Mesenchymal stem cell (in vitro differentiated cells and primary cell): Measurements from ENCODE around the gene UGP2. TPM values are rescaled to one million over a fixed set of nuclear protein-coding genes. Genes with fewer than 3 reads are reported as not detected.
A peak's percentile ranks its signal among the peaks of the same experiment; 100 is the strongest.

Experiments used
- DNase-seq: peaks from one replicate; pipeline ENCODE4 v3.0.0-alpha.2; 2013
- H2AFZ ChIP-seq: one replicate; pipeline ENCODE4 v1.6.1; 2013; ENCODE audit warnings: low read depth, mild to moderate bottlenecking, control low read depth, inconsistent platforms, low read length, moderate library complexity
- H2AK5ac ChIP-seq: 2 replicates; pipeline ENCODE4 v1.6.1; 2013; ENCODE audit warnings: low read length, moderate library complexity, mild to moderate bottlenecking, inconsistent platforms; ENCODE audit not compliant: severe bottlenecking
- H2BK120ac ChIP-seq: one replicate; pipeline ENCODE4 v1.6.1; 2013; ENCODE audit warnings: low read depth, mild to moderate bottlenecking, inconsistent platforms, low read length, moderate library complexity
- H2BK12ac ChIP-seq, 2 experiments: one replicate each; pipeline ENCODE4 v1.6.1; 2013; ENCODE audit warnings: inconsistent platforms in 2 of 2, low read length in 2 of 2, mild to moderate bottlenecking in 2 of 2, moderate library complexity in 2 of 2, control low read depth in 1 of 2
- H2BK15ac ChIP-seq: one replicate; pipeline ENCODE4 v1.6.1; 2013; ENCODE audit warnings: mild to moderate bottlenecking, low read depth, inconsistent platforms; ENCODE audit not compliant: poor library complexity, severe bottlenecking
- H2BK5ac ChIP-seq: 2 replicates; pipeline ENCODE4 v1.6.1; 2013; ENCODE audit warnings: low read depth, mild to moderate bottlenecking, low read length, control low read depth, inconsistent platforms; ENCODE audit not compliant: poor library complexity, severe bottlenecking
- H3K14ac ChIP-seq, 2 experiments: one replicate each; pipeline ENCODE4 v1.6.1; 2013; ENCODE audit warnings: inconsistent platforms in 2 of 2, low read length in 2 of 2, control low read depth in 1 of 2, mild to moderate bottlenecking in 1 of 2, moderate library complexity in 1 of 2
- H3K18ac ChIP-seq, 2 experiments: one replicate each; pipeline ENCODE4 v1.6.1; 2013; ENCODE audit warnings: inconsistent platforms in 2 of 2, low read length in 2 of 2, control low read depth in 1 of 2, low read depth in 1 of 2, mild to moderate bottlenecking in 1 of 2
- H3K23ac ChIP-seq, 2 experiments: one replicate each; pipeline ENCODE4 v1.6.1; 2013; ENCODE audit warnings: inconsistent platforms in 2 of 2, low read length in 2 of 2, mild to moderate bottlenecking in 2 of 2, moderate library complexity in 2 of 2, control low read depth in 1 of 2
- H3K27ac ChIP-seq: 2 replicates; pipeline ENCODE4 v1.5.1; 2013; ENCODE audit warnings: mild to moderate bottlenecking, moderate library complexity, low read length, control low read depth, inconsistent platforms; ENCODE audit not compliant: poor library complexity, severe bottlenecking
- H3K27me3 ChIP-seq, 2 experiments: 2 replicates each; pipeline versions ENCODE4 v1.6.1 to v1.7.0; 2013; ENCODE audit warnings: low read length in 2 of 2, mild to moderate bottlenecking in 2 of 2, moderate library complexity in 2 of 2, control low read depth in 1 of 2, inconsistent platforms in 1 of 2; ENCODE audit not compliant: control insufficient read depth in 1 of 2, insufficient read depth in 1 of 2
- H3K36me3 ChIP-seq, 2 experiments: 2 replicates each; pipeline versions ENCODE4 v1.6.1 to v1.7.0; 2013; ENCODE audit warnings: low read length in 2 of 2, control low read depth in 1 of 2, inconsistent platforms in 1 of 2, low read depth in 1 of 2, mild to moderate bottlenecking in 1 of 2; ENCODE audit not compliant: insufficient read depth in 2 of 2, control insufficient read depth in 1 of 2
- H3K4ac ChIP-seq, 2 experiments: one replicate each; pipeline ENCODE4 v1.6.1; 2013; ENCODE audit warnings: inconsistent platforms in 2 of 2, low read length in 2 of 2, mild to moderate bottlenecking in 2 of 2, moderate library complexity in 2 of 2, control low read depth in 1 of 2, low read depth in 1 of 2
- H3K4me1 ChIP-seq: 2 replicates; pipeline ENCODE4 v1.6.1; 2013; ENCODE audit warnings: low read depth, low read length, control low read depth; ENCODE audit not compliant: control insufficient read depth, insufficient read depth
- H3K4me2 ChIP-seq: 2 replicates; pipeline ENCODE4 v1.6.1; 2013; ENCODE audit warnings: low read length, mild to moderate bottlenecking, inconsistent platforms; ENCODE audit not compliant: poor library complexity, severe bottlenecking
- H3K4me3 ChIP-seq, 2 experiments: 2 replicates each; pipeline versions ENCODE4 v1.5.1 to v1.7.0; 2013; ENCODE audit warnings: low read length in 2 of 2, mild to moderate bottlenecking in 2 of 2, control low read depth in 1 of 2, low read depth in 1 of 2; ENCODE audit not compliant: insufficient read depth in 1 of 2
- H3K79me1 ChIP-seq: replicated peaks from 2 replicates; pipeline ENCODE4 v1.6.1; 2013; ENCODE audit warnings: mild to moderate bottlenecking, control low read depth, low read length, inconsistent platforms; ENCODE audit not compliant: poor library complexity, severe bottlenecking
- H3K9ac ChIP-seq: 2 replicates; pipeline ENCODE4 v1.7.0; 2013; ENCODE audit warnings: mild to moderate bottlenecking, low read length, moderate library complexity
- H3K9me3 ChIP-seq: 2 replicates; pipeline ENCODE4 v1.7.0; 2013; ENCODE audit warnings: mild to moderate bottlenecking, low read length; ENCODE audit not compliant: control insufficient read depth
- H4K8ac ChIP-seq: one replicate; pipeline ENCODE4 v1.6.1; 2013; ENCODE audit warnings: inconsistent platforms, mild to moderate bottlenecking, low read length, moderate library complexity
- H4K91ac ChIP-seq: one replicate; pipeline ENCODE4 v1.6.1; 2013; ENCODE audit warnings: mild to moderate bottlenecking, low read length, inconsistent platforms
- WGBS: methylation state at CpG from one replicate; pipeline ENCODE4 v1.1.7; 2013; ENCODE audit warnings: mixed read lengths; 5-methylcytosine and 5-hydroxymethylcytosine counted together
- polyA plus RNA-seq, 2 experiments: library from polyadenylated mRNA; stranded (reverse); fragments of 200-250 nt; gene quantifications; one replicate each; pipeline ENCODE4 v1.2.3, GENCODE V29; 2013

UGP2 gene
- 101 TPM for polyA plus RNA-seq (2013, experiment 1 of 2)
- polyA plus RNA-seq (2013, experiment 2 of 2) = 106 TPM

DNA sequence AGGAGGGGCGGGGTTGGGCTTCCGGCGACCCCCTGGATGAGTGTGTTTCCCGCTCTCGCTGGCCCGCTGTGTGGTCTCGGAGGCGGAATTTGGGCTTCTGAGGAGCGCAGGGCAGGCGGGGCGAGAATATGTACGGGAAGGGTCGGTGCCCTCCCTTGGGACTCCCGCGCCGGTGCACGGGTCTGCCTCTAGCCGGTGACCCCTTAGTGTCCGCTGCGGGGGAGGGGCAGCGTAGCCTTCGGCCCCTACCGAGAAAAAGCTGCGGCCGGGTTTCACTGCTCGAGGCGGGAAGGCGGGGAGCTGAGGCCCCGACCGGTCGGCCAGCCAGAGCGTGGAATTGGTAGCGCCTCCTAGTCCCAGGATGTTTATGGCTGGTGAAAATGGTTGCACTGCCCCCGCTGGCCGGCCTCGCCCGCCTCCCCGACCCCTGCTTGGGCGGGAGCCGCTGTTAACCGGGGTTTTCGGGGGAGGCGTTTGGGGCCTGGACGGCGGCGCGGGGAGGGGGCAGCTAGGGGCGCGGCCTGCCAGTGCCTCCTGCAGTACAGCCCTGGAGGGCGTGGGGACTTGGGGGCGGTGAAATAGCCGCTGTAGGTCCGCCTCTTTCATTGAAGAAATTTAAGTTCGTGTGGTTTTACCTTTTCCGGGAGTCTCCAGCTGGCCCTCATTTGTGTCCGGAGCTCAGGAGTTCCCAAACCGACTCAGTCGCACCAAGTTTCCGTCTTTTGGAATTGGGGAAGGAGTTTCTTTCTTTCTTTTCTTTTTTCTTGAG lies at the start of gene UGP2:
Gene UGP2, plus strand, starts transcription at position 643 of the 769 bp plus-strand sequence. CDS start 290 bp downstream, outside the sequence.
- peak within 1 kb of the TSS; percentile 88 to 90 for H3K4me3 ChIP-seq
- H2BK12ac ChIP-seq = peak within 1 kb of the TSS; percentile 82 to 90
- H2BK5ac ChIP-seq = peak within 1 kb of the TSS; percentile 98
- peak within 1 kb of the TSS; percentile 95 for H3K9ac ChIP-seq
- H3K4me1 ChIP-seq = peaks cover 2% of the 10 kb centered on the region
- no peaks in the 10 kb centered on the region for H3K9me3 ChIP-seq
- peak within 1 kb of the TSS; percentile 98 for H2BK120ac ChIP-seq
- peak within 1 kb of the TSS; percentile 99 for H4K8ac ChIP-seq
- H3K36me3 ChIP-seq = no peaks in the 10 kb centered on the region
- H3K23ac ChIP-seq = peak within 1 kb of the TSS; percentile 29 to 98
- peak within 1 kb of the TSS; percentile 70 for H2AFZ ChIP-seq
- H3K14ac ChIP-seq = peak within 1 kb of the TSS; percentile 73 to 93
- WGBS = under 1% methylated on average over 59 of the region's 59 CpGs
- H3K18ac ChIP-seq = peak within 1 kb of the TSS; percentile 99 to 100
- peak; percentile 96 for DNase-seq
- H2AK5ac ChIP-seq = peak within 1 kb of the TSS; percentile 31
- no peaks in the 10 kb centered on the region for H3K27me3 ChIP-seq
- H3K4ac ChIP-seq = peak within 1 kb of the TSS; percentile 94 to 97
- H2BK15ac ChIP-seq = peak within 1 kb of the TSS; percentile 91
- peak within 1 kb of the TSS; percentile 82 for H3K4me2 ChIP-seq
- peak within 1 kb of the TSS; percentile 99 for H4K91ac ChIP-seq
- peak within 1 kb of the TSS; percentile 99 for H3K27ac ChIP-seq
- H3K79me1 ChIP-seq = peaks cover 4% of the 10 kb centered on the region

DNA sequence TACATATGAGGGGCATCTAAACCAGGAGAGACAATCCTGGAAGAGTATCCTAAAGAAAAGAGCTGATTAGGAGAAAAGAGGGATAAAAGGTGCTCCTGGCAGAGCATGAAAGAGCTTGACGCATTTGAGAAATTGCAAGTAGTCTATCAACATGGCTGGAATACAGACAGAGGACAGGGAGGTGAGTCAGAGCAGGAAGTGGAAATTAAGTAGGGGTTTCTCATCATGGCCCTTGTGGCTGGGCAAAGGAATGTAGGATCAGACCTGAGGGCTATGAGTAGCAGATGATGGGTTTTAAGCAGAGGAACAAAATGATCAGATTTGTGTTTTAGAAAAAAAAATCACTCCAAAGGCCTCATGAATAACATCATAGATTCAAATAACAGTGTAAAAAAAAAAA lies 49.2 kb upstream of the UGP2 start:
- peak overlapping the region; percentile 43 for H2AK5ac ChIP-seq
- no peaks in the 10 kb centered on the region for H3K79me1 ChIP-seq
- no peak overlapping the region for H2BK120ac ChIP-seq
- no peak overlapping the region for H4K8ac ChIP-seq
- H3K27me3 ChIP-seq = no peaks in the 10 kb centered on the region
- peaks cover 3% of the 10 kb centered on the region for H3K4me1 ChIP-seq
- H3K4ac ChIP-seq = peak overlapping the region in 1 of 2 experiments; percentile 50
- no peak overlapping the region for H2BK15ac ChIP-seq
- no peak overlapping the region for H3K4me2 ChIP-seq
- H3K27ac ChIP-seq = peak overlapping the region; percentile 47
- no peaks in the 10 kb centered on the region for H3K36me3 ChIP-seq
- H2BK5ac ChIP-seq = no peak overlapping the region
- no peak overlapping the region for H3K23ac ChIP-seq
- no peaks in the 10 kb centered on the region for H3K9me3 ChIP-seq
- H3K14ac ChIP-seq = no peak overlapping the region
- 40% methylated on average over 1 of the region's 1 CpG for WGBS
- H4K91ac ChIP-seq = no peak overlapping the region
- H2AFZ ChIP-seq = no peak overlapping the region
- peak overlapping the region; percentile 46 for H3K9ac ChIP-seq
- H3K4me3 ChIP-seq = no peak overlapping the region
- no peak overlapping the region for H2BK12ac ChIP-seq
- peak overlapping the region in 1 of 2 experiments; percentile 51 for H3K18ac ChIP-seq
- peak; percentile 79 for DNase-seq

DNA sequence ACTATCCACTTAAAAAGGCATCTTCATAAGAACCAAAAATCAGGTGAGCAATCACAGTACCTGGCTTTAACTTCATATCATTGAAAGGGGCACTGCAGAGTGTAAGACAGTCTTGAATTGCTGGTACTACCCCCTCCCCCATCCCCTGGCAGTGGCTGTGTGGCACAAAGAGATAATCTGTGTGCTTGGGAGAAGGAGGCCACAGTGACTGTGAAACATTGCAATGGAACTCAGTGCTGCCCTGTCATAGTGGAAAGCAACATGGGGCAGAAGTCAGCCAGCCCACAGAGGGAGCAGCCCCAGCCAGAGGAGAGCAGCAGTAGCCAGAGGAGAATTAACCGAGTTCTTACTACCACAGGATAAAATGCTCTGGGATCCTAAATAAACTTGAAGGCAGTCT lies 45.3 kb upstream of the UGP2 start:
- Histone ChIP-seq H4K91ac (no peak overlapping the region), H4K8ac (no peak overlapping the region)
- WGBS = 100% methylated on average over 1 of the region's 1 CpG

DNA sequence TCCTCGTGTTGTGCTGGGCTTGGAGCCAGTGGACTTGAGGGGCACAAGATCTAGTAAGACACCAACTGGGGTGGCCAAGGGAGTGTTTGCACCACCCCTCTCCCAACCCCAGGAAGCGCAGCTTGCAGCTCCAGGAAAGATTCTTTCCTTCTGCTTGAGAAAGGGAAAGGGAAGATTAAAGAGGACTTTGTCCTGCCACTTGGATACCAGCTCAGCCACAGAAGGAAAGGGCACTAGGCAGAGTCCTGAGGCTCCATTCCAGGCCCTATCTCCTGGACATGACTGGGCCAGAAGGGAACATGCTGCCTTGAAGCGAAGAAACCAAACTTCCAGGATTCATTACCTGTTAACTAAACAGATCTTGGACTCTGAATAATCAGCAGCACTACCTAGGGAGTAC lies 44.9 kb upstream of the UGP2 start:
- WGBS = 98% methylated on average over 3 of the region's 3 CpGs
- Histone ChIP-seq H3K4me2 (no peak overlapping the region), H3K36me3 (no peaks in the 10 kb centered on the region), H3K4me1 (no peaks in the 10 kb centered on the region), H2BK12ac (no peak overlapping the region), H4K91ac (no peak overlapping the region), H3K4ac (no peak overlapping the region), H3K9me3 (no peaks in the 10 kb centered on the region), H4K8ac (no peak overlapping the region), H3K79me1 (no peaks in the 10 kb centered on the region), H3K4me3 (no peak overlapping the region), H2AFZ (no peak overlapping the region), H3K27ac (no peak overlapping the region), H3K27me3 (no peaks in the 10 kb centered on the region), H2BK120ac (no peak overlapping the region), H2BK15ac (no peak overlapping the region), H3K9ac (no peak overlapping the region), H2AK5ac (no peak overlapping the region), H2BK5ac (no peak overlapping the region), H3K14ac (peak overlapping the region in 1 of 2 experiments; percentile 20), H3K23ac (no peak overlapping the region), H3K18ac (no peak overlapping the region)
- no peak for DNase-seq

More for the DNA sequence above, 45.3 kb upstream of the UGP2 start:
- Histone ChIP-seq H2BK15ac (no peak overlapping the region), H2AK5ac (no peak overlapping the region), H3K14ac (no peak overlapping the region), H3K4me1 (no peaks in the 10 kb centered on the region), H3K4me3 (no peak overlapping the region), H2BK120ac (no peak overlapping the region), H2BK5ac (no peak overlapping the region), H3K27me3 (no peaks in the 10 kb centered on the region), H2BK12ac (no peak overlapping the region), H3K4me2 (no peak overlapping the region), H3K23ac (no peak overlapping the region), H3K4ac (no peak overlapping the region), H2AFZ (no peak overlapping the region), H3K36me3 (no peaks in the 10 kb centered on the region), H3K27ac (no peak overlapping the region), H3K18ac (no peak overlapping the region), H3K9ac (no peak overlapping the region), H3K9me3 (no peaks in the 10 kb centered on the region), H3K79me1 (no peaks in the 10 kb centered on the region)
- no peak for DNase-seq
